SK-N-SH treated with all-trans-retinoic acid at 6 μM for 48 hours (cell line): ENCODE results near the gene JUND.
A peak's percentile ranks its signal among the peaks of the same experiment; 100 is the strongest.

Source experiments
- ATAC-seq: fragments of 200-7000 bp; cut with Tn5 transposase; 3 replicates; pipeline ENCODE4 v1.9.1; 2020; ENCODE audit warnings: mild to moderate bottlenecking, moderate library complexity
- CREB5 ChIP-seq: fragments of 250-450 bp; sonication (Bioruptor Pico); IDR thresholded peaks from 2 replicates; pipeline ENCODE4 v1.5.1; 2020; ENCODE audit warnings: low read depth, mild to moderate bottlenecking, moderate library complexity
- CSDC2 ChIP-seq: fragments of 250-450 bp; sonication (Bioruptor Pico); IDR thresholded peaks from 2 replicates; pipeline ENCODE4 v1.5.0; 2020; ENCODE audit warnings: mild to moderate bottlenecking, moderate library complexity
- ESRRG ChIP-seq: fragments of 250-450 bp; sonication (Bioruptor Pico); IDR thresholded peaks from 2 replicates; pipeline ENCODE4 v1.6.1; 2021; ENCODE audit warnings: mild to moderate bottlenecking
- GLIS3 ChIP-seq: fragments of 250-450 bp; sonication (Bioruptor Pico); IDR thresholded peaks from 2 replicates; pipeline ENCODE4 v1.5.0; 2020; ENCODE audit warnings: mild to moderate bottlenecking, moderate library complexity
- OSR1 ChIP-seq: fragments of 250-450 bp; sonication (Bioruptor Pico); IDR thresholded peaks from 2 replicates; pipeline ENCODE4 v1.8.0; 2022; ENCODE audit warnings: moderate library complexity, mild to moderate bottlenecking, inconsistent platforms
- RARB ChIP-seq: fragments of 250-450 bp; sonication (Bioruptor Pico); IDR thresholded peaks from 2 replicates; pipeline ENCODE4 v1.8.0; 2021; ENCODE audit warnings: mild to moderate bottlenecking, moderate library complexity
- TOX ChIP-seq: fragments of 250-450 bp; sonication (Bioruptor Pico); IDR thresholded peaks from 2 replicates; pipeline ENCODE4 v1.8.0; 2021; ENCODE audit warnings: mild to moderate bottlenecking, moderate library complexity, borderline replicate concordance
- ZC3H10 ChIP-seq: fragments of 250-450 bp; sonication (Bioruptor Pico); IDR thresholded peaks from 2 replicates; pipeline ENCODE4 v1.5.1; 2021; ENCODE audit warnings: mild to moderate bottlenecking, moderate library complexity
- ZFP3 ChIP-seq: fragments of 250-450 bp; sonication (Bioruptor Pico); IDR thresholded peaks from 2 replicates; pipeline ENCODE4 v1.5.0; 2020; ENCODE audit warnings: mild to moderate bottlenecking, moderate library complexity
- ZNF8 ChIP-seq: fragments of 450-650 bp; formaldehyde crosslinking; IDR thresholded peaks from 2 replicates; pipeline ENCODE4 v1.5.0; 2020; ENCODE audit warnings: mild to moderate bottlenecking, moderate library complexity
- TF ChIP-seq, protein P1 (sequence below): fragments of 250-450 bp; sonication (Bioruptor Pico); IDR thresholded peaks from 2 replicates; pipeline ENCODE4 v1.5.0; 2020; ENCODE audit warnings: mild to moderate bottlenecking, moderate library complexity
- TF ChIP-seq, protein P2 (sequence below): fragments of 250-450 bp; sonication (Bioruptor Pico); IDR thresholded peaks from 2 replicates; pipeline ENCODE4 v1.8.0; 2021; ENCODE audit warnings: low read depth, mild to moderate bottlenecking, moderate library complexity, borderline replicate concordance
- TF ChIP-seq, protein P3 (sequence below): fragments of 250-450 bp; sonication (Bioruptor Pico); IDR thresholded peaks from 2 replicates; pipeline ENCODE4 v1.5.1; 2021; ENCODE audit warnings: mild to moderate bottlenecking, moderate library complexity

The JUND gene

GRCh38 chr19:18278521-18279265 is 2.7 kb downstream of the JUND start:
- ATAC-seq: no peak
- TF ChIP-seq RARB (CRISPR knock-in tag): 0 out of 2 replicates have a peak, but pooled peaks have one; percentile 28
- TF ChIP-seq, protein P1, sequence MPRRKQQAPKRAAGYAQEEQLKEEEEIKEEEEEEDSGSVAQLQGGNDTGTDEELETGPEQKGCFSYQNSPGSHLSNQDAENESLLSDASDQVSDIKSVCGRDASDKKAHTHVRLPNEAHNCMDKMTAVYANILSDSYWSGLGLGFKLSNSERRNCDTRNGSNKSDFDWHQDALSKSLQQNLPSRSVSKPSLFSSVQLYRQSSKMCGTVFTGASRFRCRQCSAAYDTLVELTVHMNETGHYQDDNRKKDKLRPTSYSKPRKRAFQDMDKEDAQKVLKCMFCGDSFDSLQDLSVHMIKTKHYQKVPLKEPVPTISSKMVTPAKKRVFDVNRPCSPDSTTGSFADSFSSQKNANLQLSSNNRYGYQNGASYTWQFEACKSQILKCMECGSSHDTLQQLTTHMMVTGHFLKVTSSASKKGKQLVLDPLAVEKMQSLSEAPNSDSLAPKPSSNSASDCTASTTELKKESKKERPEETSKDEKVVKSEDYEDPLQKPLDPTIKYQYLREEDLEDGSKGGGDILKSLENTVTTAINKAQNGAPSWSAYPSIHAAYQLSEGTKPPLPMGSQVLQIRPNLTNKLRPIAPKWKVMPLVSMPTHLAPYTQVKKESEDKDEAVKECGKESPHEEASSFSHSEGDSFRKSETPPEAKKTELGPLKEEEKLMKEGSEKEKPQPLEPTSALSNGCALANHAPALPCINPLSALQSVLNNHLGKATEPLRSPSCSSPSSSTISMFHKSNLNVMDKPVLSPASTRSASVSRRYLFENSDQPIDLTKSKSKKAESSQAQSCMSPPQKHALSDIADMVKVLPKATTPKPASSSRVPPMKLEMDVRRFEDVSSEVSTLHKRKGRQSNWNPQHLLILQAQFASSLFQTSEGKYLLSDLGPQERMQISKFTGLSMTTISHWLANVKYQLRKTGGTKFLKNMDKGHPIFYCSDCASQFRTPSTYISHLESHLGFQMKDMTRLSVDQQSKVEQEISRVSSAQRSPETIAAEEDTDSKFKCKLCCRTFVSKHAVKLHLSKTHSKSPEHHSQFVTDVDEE (CRISPR knock-in tag): no peak
- TF ChIP-seq GLIS3 (CRISPR knock-in tag): 0 out of 2 replicates have a peak, but pooled peaks have one; percentile 4

GRCh38 chr19:18274781-18275356 is 6.6 kb downstream of the JUND start:
- peak; percentile 61 for ATAC-seq
- 0 out of 2 replicates have a peak, but pooled peaks have one; percentile 30 for TF ChIP-seq CSDC2 (CRISPR knock-in tag)
- TF ChIP-seq RARB (CRISPR knock-in tag): no peak
- TF ChIP-seq ESRRG: no peak
- TF ChIP-seq ZFP3 (CRISPR knock-in tag): 0 out of 2 replicates have a peak, but pooled peaks have one; percentile 56
- TF ChIP-seq, protein P2, sequence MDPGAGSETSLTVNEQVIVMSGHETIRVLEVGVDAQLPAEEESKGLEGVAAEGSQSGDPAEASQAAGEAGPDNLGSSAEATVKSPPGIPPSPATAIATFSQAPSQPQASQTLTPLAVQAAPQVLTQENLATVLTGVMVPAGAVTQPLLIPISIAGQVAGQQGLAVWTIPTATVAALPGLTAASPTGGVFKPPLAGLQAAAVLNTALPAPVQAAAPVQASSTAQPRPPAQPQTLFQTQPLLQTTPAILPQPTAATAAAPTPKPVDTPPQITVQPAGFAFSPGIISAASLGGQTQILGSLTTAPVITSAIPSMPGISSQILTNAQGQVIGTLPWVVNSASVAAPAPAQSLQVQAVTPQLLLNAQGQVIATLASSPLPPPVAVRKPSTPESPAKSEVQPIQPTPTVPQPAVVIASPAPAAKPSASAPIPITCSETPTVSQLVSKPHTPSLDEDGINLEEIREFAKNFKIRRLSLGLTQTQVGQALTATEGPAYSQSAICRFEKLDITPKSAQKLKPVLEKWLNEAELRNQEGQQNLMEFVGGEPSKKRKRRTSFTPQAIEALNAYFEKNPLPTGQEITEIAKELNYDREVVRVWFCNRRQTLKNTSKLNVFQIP (CRISPR knock-in tag): 0 out of 2 replicates have a peak, but pooled peaks have one; percentile 34
- 0 out of 2 replicates have a peak, but pooled peaks have one; percentile 39 for TF ChIP-seq GLIS3 (CRISPR knock-in tag)
- TF ChIP-seq, all 23 proteins: peak for 4

DNA sequence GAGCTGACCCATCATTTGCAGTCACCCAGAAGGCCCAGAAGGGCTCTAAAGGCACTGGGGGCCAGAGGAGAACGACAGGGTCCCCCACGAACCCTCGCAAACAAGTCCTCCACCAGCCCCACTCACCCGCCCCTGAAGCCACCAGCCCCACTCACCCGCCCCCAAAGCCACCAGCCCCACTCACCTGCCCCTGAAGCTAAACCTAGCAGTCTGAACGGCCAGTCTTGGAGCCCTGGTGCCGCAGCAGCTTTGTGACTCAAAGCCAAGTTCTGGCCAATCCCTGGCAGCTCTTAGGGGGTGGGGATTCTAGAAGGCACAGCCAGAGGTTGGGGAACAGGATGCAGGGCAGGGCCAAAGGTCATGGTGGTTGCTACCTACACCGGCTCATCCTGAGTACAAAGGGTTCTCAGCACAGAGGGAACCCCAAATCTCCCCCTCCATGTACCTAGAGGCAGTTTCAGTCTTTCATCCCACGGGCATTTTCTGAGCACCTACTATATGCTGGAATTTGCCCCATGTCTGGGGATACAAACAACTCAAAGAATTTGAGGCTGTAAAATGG is 7.1 kb downstream of the JUND start, which contains the start of gene IQCN:
IQCN (minus strand) TSS at position 234 of the 562 bp plus-strand sequence. CDS start 4,974 bp downstream, outside the sequence.
- ATAC-seq: peak; percentile 2; the same call in 2 of the 3 replicates
- TF ChIP-seq ZNF8 (no peak), ZC3H10 (CRISPR knock-in tag) (no peak), OSR1 (CRISPR knock-in tag) (no peak), TOX (CRISPR knock-in tag) (no peak), CREB5 (CRISPR knock-in tag) (no peak)

GRCh38 chr19:18273561-18274218 is 7.7 kb downstream of the JUND start:
- TF ChIP-seq, protein P1 (CRISPR knock-in tag): no peak
- TF ChIP-seq, protein P3, sequence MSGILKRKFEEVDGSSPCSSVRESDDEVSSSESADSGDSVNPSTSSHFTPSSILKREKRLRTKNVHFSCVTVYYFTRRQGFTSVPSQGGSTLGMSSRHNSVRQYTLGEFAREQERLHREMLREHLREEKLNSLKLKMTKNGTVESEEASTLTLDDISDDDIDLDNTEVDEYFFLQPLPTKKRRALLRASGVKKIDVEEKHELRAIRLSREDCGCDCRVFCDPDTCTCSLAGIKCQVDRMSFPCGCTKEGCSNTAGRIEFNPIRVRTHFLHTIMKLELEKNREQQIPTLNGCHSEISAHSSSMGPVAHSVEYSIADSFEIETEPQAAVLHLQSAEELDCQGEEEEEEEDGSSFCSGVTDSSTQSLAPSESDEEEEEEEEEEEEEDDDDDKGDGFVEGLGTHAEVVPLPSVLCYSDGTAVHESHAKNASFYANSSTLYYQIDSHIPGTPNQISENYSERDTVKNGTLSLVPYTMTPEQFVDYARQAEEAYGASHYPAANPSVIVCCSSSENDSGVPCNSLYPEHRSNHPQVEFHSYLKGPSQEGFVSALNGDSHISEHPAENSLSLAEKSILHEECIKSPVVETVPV (CRISPR knock-in tag): peak; percentile 66; the same call in 1 of the 2 replicates
- ATAC-seq: no peak
